Measurements from ENCODE around the gene SETBP1. TPM values are rescaled to one million over a fixed set of nuclear protein-coding genes. Genes with fewer than 3 reads are reported as not detected.

SETBP1 gene
- total RNA-seq, 1 experiment from 2014 or later: 0.05 TPM

DNA sequence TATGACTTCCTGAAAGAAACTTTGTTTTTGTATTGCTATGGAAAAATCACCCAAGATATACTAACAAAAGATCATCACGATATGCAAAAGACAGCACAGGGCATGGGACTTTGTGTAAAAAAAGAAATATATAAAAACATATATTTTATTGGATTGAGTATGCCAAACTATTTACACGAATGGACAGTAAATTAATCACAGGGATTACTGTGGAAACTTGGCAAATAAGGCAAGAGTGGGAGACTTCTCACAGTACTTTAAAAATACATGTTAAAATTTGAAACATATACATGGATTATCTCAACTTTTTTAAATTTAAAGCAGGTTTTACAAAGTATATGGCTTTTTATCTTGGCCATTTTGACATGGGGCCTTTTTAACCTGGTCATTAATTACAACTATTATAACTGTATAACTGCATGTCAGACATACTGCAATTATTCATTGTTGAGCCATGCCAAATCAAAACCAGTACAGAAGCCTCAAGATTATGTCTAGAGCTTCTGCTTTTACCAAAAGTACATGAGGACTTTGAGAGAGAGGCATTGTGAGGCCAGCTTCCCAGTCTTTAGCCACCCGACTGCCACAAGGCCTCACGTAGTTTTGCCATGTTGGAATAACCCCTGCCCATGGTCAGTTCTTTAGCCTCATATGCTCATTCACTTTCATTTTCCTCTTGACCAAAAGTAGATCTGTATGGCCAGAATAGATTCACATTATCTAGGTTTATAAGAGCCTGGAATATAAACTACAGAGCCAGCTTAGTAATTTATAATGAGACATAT, 419.8 kb downstream of the SETBP1 start:
- POLR2A ChIA-PET: no interaction called here
- Histone ChIP-seq H3K9me3 (ENCODE audit: control insufficient read depth in 1 of 2, insufficient read depth in 1 of 2, low read depth in 1 of 2, low read length in 2 of 2) (peaks cover 7 to 21% of the 10 kb centered on the region in 2 experiments; a peak in 2 of 4 replicates), H3K4me2 (ENCODE audit: low read length) (no peak overlapping the region), H3K27ac (ENCODE audit: low read depth, low read length) (no peak overlapping the region), H3K27me3 (ENCODE audit: insufficient read depth, low read length) (no peaks in the 10 kb centered on the region), H3K79me2 (ENCODE audit: insufficient read depth, low read length) (no peaks in the 10 kb centered on the region), H3K9me2 (ENCODE audit: insufficient read depth) (no peaks in the 10 kb centered on the region), H4K20me1 (ENCODE audit: insufficient read depth) (no peaks in the 10 kb centered on the region), H2AFZ (ENCODE audit: low read depth, low read length, poor library complexity, severe bottlenecking) (no peak overlapping the region), H3K9ac (ENCODE audit: low read length) (no peak overlapping the region), H3K4me1 (ENCODE audit: control insufficient read depth in 1 of 2, insufficient read depth in 2 of 2, low read length in 2 of 2) (no peaks in the 10 kb centered on the region), H3K4me3 (replicated peaks in 1 of 2; ENCODE audit: low read depth in 1 of 2, low read length in 2 of 2) (no peak overlapping the region), H3K36me3 (ENCODE audit: control insufficient read depth in 1 of 2, insufficient read depth in 2 of 2, low read length in 2 of 2) (no peaks in the 10 kb centered on the region)
- ATAC-seq (no peak), DNase-seq (ENCODE audit: low read depth, low spot score) (no peak)
- intact Hi-C loops (cut with micrococcal nuclease): no loop called here
- TF ChIP-seq, protein P1, sequence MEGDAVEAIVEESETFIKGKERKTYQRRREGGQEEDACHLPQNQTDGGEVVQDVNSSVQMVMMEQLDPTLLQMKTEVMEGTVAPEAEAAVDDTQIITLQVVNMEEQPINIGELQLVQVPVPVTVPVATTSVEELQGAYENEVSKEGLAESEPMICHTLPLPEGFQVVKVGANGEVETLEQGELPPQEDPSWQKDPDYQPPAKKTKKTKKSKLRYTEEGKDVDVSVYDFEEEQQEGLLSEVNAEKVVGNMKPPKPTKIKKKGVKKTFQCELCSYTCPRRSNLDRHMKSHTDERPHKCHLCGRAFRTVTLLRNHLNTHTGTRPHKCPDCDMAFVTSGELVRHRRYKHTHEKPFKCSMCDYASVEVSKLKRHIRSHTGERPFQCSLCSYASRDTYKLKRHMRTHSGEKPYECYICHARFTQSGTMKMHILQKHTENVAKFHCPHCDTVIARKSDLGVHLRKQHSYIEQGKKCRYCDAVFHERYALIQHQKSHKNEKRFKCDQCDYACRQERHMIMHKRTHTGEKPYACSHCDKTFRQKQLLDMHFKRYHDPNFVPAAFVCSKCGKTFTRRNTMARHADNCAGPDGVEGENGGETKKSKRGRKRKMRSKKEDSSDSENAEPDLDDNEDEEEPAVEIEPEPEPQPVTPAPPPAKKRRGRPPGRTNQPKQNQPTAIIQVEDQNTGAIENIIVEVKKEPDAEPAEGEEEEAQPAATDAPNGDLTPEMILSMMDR (IDR thresholded peaks at IDR 0.05 in 2 of 3, conservative IDR thresholded peaks at IDR 0.05 in 1 of 3; ENCODE audit: borderline replicate concordance in 1 of 3, insufficient read depth in 1 of 3, low read depth in 2 of 3, low read length in 2 of 3): no peak
- no peak for TF ChIP-seq EZH2phosphoT487 (IDR thresholded peaks at IDR 0.05; ENCODE audit: borderline replicate concordance)
- no peak for TF ChIP-seq ZNF274 (IDR thresholded peaks at IDR 0.05; ENCODE audit: low read depth, low read length)
- TF ChIP-seq JUND (IDR thresholded peaks at IDR 0.05): no peak
- no peak for TF ChIP-seq TCF7L2 (IDR thresholded peaks at IDR 0.05; ENCODE audit: borderline replicate concordance, extremely low read depth, insufficient read depth, insufficient read length)
- TF ChIP-seq, protein P2, sequence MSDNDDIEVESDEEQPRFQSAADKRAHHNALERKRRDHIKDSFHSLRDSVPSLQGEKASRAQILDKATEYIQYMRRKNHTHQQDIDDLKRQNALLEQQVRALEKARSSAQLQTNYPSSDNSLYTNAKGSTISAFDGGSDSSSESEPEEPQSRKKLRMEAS (IDR thresholded peaks at IDR 0.05): no peak
- no peak for TF ChIP-seq RAD21 (IDR thresholded peaks at IDR 0.05; ENCODE audit: low read depth)
- no peak for TF ChIP-seq CBX3 (IDR thresholded peaks at IDR 0.05; ENCODE audit: low read depth)
- TF ChIP-seq SIN3A (IDR thresholded peaks at IDR 0.05; ENCODE audit: low read depth): no peak
- TF ChIP-seq ZFX (IDR thresholded peaks at IDR 0.05): no peak
- no peak for TF ChIP-seq YY1 (IDR thresholded peaks at IDR 0.05; ENCODE audit: extremely low read depth, insufficient replicate concordance, low read depth, low read length)
- TF ChIP-seq, protein P3, sequence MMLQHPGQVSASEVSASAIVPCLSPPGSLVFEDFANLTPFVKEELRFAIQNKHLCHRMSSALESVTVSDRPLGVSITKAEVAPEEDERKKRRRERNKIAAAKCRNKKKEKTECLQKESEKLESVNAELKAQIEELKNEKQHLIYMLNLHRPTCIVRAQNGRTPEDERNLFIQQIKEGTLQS (IDR thresholded peaks at IDR 0.05): no peak
- no peak for TF ChIP-seq ELF1 (IDR thresholded peaks at IDR 0.05; ENCODE audit: borderline replicate concordance, low read depth)
- TF ChIP-seq SRF (IDR thresholded peaks at IDR 0.05; ENCODE audit: low read depth): no peak
- TF ChIP-seq REST (IDR thresholded peaks at IDR 0.05; ENCODE audit: low read depth): no peak
- no peak for TF ChIP-seq FOSL1 (IDR thresholded peaks at IDR 0.05; ENCODE audit: low read depth)
- TF ChIP-seq POLR2A (IDR thresholded peaks at IDR 0.05; ENCODE audit: borderline replicate concordance, extremely low read depth, insufficient read depth, insufficient read length): no peak
- TF ChIP-seq EZH2 (IDR thresholded peaks at IDR 0.05): no peak
- CTCF ChIA-PET: no interaction called here
- RAD21 ChIA-PET (ENCODE audit: low non-redundant PET in 1 of 2, low total read pairs in 2 of 2, uncharacterized antibody in 2 of 2, unreplicated experiment in 2 of 2): no interaction called here
- no TSS peak for BruUV-seq (replicated peaks)
